Mesothelial cell of epicardium (in vitro differentiated cells): Measurements from ENCODE around the gene GDF15. TPM values are rescaled to one million over a fixed set of nuclear protein-coding genes. Genes with fewer than 3 reads are reported as not detected.

Experiments
- DNase-seq, 2 experiments: peaks; one replicate each; pipeline ENCODE4 v3.0.0; 2021; ENCODE audit warnings: low spot score in 2 of 2; ENCODE audit not compliant: unreplicated experiment in 2 of 2
- H3K27ac Mint-ChIP-seq: 2 replicates; pipeline ENCODE4 v1.8.0; 2021; ENCODE audit warnings: mixed read lengths
- H3K27me3 Mint-ChIP-seq: 2 replicates; pipeline ENCODE4 v1.8.0; 2021; ENCODE audit warnings: low read depth, mixed read lengths
- H3K36me3 Mint-ChIP-seq: 2 replicates; pipeline ENCODE4 v1.8.0; 2021; ENCODE audit warnings: mixed read lengths
- H3K4me1 Mint-ChIP-seq: 2 replicates; pipeline ENCODE4 v1.8.0; 2021; ENCODE audit warnings: mixed read lengths
- H3K4me3 Mint-ChIP-seq: 2 replicates; pipeline ENCODE4 v1.8.0; 2021; ENCODE audit warnings: mild to moderate bottlenecking, moderate library complexity, mixed read lengths
- H3K9me3 Mint-ChIP-seq: 2 replicates; pipeline ENCODE4 v1.8.0; 2021; ENCODE audit warnings: mixed read lengths
- total RNA-seq: library from RNA; stranded (reverse); gene quantifications from 3 replicates; pipeline ENCODE4 v1.2.1, GENCODE V29; 2021
- TF ChIP-seq, protein P1 (sequence below): fragments of 200-600 bp; sonication (generic); IDR thresholded peaks from one replicate; pipeline ENCODE4 v1.5.0; 2021; ENCODE audit warnings: antibody characterized with exemption; ENCODE audit not compliant: unreplicated experiment

The GDF15 gene
- total RNA-seq, 1 donor from 2014 or later = 4.7 TPM

DNA sequence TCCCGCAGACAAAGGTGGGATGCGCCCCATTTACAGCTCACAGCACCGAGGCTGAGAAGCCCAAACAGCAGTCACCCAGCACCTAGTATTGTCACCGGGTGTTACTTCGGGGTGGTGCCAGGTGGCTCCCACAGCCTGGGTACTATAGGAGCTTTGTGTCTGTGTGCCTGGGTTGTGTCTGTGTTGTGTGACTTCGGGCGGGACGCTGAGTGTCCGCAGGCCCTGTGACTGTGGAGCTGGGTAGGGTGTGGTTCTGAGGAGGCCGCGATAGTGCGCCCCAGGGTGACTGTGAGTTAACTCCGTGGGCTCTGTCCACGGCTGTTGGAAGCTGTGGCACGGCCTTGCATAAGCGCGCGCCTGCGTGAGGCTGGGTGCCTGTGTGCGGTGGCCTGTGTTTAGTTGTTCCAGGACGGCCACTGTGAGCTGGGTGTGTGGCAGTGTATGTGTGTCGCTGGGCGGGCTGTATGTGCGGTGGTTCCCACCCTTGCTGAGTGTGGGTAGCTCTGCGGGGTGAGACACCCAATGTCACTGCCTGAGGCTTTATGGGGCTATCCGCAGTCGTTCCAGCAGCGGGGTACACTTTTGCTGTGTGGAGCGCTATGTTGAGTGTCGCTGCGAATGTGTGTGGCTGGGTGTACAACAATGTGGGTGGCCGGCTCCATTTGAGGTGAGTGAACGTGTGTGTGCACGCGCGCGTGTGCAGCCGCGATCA lies 32.7 kb downstream of the GDF15 start:
- Mint-ChIP-seq H3K4me3 (peak overlapping the region; percentile 65), H3K27me3 (no peaks in the 10 kb centered on the region), H3K9me3 (no peaks in the 10 kb centered on the region), H3K4me1 (peaks cover 66% of the 10 kb centered on the region), H3K27ac (peak overlapping the region; percentile 92), H3K36me3 (no peaks in the 10 kb centered on the region)
- TF ChIP-seq, protein P1, sequence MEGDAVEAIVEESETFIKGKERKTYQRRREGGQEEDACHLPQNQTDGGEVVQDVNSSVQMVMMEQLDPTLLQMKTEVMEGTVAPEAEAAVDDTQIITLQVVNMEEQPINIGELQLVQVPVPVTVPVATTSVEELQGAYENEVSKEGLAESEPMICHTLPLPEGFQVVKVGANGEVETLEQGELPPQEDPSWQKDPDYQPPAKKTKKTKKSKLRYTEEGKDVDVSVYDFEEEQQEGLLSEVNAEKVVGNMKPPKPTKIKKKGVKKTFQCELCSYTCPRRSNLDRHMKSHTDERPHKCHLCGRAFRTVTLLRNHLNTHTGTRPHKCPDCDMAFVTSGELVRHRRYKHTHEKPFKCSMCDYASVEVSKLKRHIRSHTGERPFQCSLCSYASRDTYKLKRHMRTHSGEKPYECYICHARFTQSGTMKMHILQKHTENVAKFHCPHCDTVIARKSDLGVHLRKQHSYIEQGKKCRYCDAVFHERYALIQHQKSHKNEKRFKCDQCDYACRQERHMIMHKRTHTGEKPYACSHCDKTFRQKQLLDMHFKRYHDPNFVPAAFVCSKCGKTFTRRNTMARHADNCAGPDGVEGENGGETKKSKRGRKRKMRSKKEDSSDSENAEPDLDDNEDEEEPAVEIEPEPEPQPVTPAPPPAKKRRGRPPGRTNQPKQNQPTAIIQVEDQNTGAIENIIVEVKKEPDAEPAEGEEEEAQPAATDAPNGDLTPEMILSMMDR = no peak
- no peak for DNase-seq

GRCh38 chr19:18419195-18419698 lies 33.3 kb downstream of the GDF15 start, which contains the start of gene SSBP4:
Gene SSBP4, plus strand, starts transcription at chr19:18419398. Its CDS starts 251 bp downstream, at chr19:18419649.
- Mint-ChIP-seq H3K36me3 (no peaks in the 10 kb centered on the region), H3K4me3 (peak within 1 kb of the TSS; percentile 75), H3K4me1 (peaks cover 68% of the 10 kb centered on the region), H3K9me3 (no peaks in the 10 kb centered on the region), H3K27ac (peak within 1 kb of the TSS; percentile 92), H3K27me3 (no peaks in the 10 kb centered on the region)
- TF ChIP-seq, protein P1 = no peak
- peak; percentile 71 to 77 for DNase-seq

DNA sequence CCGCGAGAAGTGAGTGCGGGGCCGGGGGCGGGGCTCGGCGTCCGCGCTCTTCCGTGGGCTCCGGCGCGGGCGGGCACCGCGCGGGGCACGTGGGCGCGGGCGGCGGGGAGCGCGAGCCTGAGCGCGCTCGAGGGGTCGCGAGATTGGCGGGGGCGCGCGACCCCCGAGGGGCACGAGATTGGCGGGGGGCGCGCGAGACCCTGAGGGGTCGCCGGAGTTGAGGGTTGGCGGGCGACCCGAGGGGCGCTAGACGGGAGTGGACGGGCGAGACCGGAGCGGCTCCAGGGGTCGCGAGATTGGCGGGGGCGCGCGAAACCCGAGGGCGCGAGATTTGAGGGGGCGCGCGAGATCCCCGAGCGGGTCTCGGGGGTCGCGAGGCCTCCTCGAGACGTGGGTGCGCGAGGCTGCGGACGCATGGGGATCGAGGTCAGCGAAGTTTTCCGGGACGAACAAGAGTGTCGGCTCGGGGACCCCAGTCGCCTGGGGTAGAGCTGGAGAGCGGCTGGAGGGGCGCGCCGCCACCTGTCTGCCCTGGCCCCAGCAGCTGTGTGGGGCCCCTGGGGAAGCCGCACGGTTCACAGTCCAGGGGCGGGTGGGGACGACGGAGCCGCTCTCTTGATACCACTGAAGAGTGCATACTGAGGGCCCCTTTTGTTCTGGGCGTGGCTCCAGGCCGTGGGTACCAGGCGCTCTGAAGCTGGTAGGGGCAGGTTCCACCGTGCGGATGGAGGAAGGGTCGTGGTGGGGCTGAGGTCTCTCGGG lies 33.9 kb downstream of the GDF15 start:
- H3K4me1 Mint-ChIP-seq = peaks cover 67% of the 10 kb centered on the region
- H3K4me3 Mint-ChIP-seq = peak overlapping the region; percentile 75
- no peaks in the 10 kb centered on the region for H3K36me3 Mint-ChIP-seq
- no peaks in the 10 kb centered on the region for H3K27me3 Mint-ChIP-seq
- H3K9me3 Mint-ChIP-seq = no peaks in the 10 kb centered on the region
- no peak for DNase-seq
- TF ChIP-seq, protein P1 = no peak
- peak overlapping the region; percentile 25 for H3K27ac Mint-ChIP-seq

DNA sequence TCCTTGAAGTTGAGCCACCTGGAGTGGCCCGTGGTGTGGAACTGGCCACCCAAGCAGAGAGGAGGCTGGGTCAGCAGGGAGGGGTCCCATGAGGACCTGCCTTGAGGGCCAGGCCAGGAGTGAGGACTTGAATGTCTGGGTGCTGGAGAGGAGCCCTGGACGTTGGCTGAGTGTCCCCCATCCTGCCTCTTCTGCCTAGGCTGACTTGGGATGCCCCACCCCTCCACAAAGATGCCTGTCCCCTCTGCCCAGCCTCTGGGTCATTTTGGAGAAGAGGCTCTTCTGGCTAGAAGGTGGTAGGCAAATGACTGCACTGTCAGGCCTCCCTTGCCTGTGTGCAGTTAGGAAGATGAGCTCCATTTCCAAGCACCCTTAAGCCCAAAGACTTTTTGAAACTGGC lies 35.0 kb downstream of the GDF15 start:
- H3K4me1 Mint-ChIP-seq = peaks cover 61% of the 10 kb centered on the region
- H3K27me3 Mint-ChIP-seq = no peaks in the 10 kb centered on the region
- H3K4me3 Mint-ChIP-seq = peak overlapping the region; percentile 75
- DNase-seq = no peak
- no peak overlapping the region for H3K27ac Mint-ChIP-seq
- H3K36me3 Mint-ChIP-seq = no peaks in the 10 kb centered on the region
- TF ChIP-seq, protein P1 = no peak
- H3K9me3 Mint-ChIP-seq = no peaks in the 10 kb centered on the region

DNA sequence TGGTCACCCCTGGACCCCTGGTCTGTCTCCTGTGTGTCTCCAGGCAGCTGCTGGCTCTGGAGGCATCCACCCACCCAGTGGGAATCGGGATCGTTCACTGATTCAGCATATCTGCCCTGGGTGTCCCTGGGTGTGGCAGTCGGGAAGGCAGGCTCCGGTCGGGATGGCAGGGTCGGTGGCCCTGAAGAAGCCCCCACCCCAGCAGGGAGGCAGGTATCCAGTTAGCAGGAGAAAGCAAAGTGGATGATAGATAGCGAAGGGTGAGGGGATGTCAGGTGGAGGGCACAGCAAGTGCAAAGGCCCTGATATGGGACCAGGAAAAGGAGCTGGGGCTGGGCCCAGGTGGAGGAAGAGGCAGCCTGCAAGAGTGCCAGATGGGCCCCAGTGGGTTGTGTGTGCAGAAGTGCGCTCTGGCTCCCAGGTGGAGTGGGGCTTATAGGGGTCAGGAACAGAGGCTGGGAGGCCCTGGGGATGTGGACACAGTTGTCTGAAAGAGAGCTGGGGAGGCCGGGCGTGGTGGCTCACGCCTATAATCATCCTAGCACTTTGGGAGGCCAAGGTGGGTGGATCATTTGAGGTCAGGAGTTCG lies 35.5 kb downstream of the GDF15 start:
- TF ChIP-seq, protein P1 = no peak
- Mint-ChIP-seq H3K4me3 (peak overlapping the region; percentile 75), H3K27ac (no peak overlapping the region)

More for the DNA sequence above, 35.5 kb downstream of the GDF15 start:
- Mint-ChIP-seq H3K36me3 (no peaks in the 10 kb centered on the region), H3K4me1 (peaks cover 59% of the 10 kb centered on the region), H3K9me3 (no peaks in the 10 kb centered on the region), H3K27me3 (no peaks in the 10 kb centered on the region)
- DNase-seq = no peak
